Left kidney (tissue), 2 donors: Measurements from ENCODE around the gene NUP153. TPM values are rescaled to one million over a fixed set of nuclear protein-coding genes. Genes with fewer than 3 reads are reported as not detected.

Experiments
- DNase-seq: peaks from one replicate; pipeline ENCODE4 v3.0.0-alpha.2; 2013
- polyA plus RNA-seq: library from polyadenylated mRNA; unstranded; fragments of 120-200 nt; gene quantifications from one replicate; pipeline ENCODE4 v1.2.1, GENCODE V29; 2013; ENCODE audit not compliant: insufficient read length

The NUP153 gene
- polyA plus RNA-seq, 1 donor, result 63.7 TPM

GRCh38 chr6:17666646-17667045, 40.1 kb downstream of the NUP153 start:
- DNase-seq, result no peak

DNA sequence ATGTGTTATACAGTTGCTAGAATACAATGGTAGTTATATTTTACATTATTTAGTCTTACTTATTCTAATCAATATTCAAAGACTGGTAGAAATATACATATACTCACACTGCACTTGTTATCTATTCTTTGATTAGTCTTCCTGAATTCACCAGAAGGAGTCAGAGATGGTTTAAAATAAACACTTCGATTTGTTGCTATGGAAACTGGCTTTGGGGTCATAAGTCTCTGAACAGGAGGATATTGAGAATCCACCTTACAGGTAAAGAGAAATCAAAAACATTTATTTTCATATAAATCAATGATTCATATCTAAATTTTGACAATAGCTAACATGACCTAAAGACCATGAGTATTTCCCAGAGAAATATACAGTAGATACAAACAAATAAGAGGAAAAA, 41.6 kb downstream of the NUP153 start:
- DNase-seq, result no peak

- DNase-seq, result no peak
Observed at GRCh38 chr6:17663226-17663625, 43.5 kb downstream of the NUP153 start.

- DNase-seq, result no peak
Observed at GRCh38 chr6:17662585-17662984, 44.1 kb downstream of the NUP153 start.

DNA sequence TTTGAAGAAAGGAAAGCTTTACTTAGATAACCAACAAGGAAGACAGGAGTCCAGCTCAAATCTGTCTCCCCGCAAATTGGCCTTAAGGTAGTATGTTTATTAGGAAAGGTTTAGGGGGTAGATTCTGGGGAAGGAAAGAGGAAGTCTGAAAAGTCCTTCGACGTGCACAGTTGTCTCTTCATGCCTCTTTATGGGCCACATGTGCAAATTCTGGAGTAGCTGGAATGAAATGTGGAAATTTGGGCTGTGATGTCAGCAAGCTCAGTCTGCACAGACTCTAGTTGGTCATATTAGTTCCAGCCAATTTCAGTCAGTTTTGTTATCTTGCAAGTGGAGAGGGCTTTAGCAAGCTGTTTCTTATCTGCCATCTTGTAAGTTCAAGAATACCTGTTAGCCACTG, 50.1 kb downstream of the NUP153 start:
- DNase-seq, result no peak

GRCh38 chr6:17656092-17656491, 50.6 kb downstream of the NUP153 start:
- no peak for DNase-seq

DNA sequence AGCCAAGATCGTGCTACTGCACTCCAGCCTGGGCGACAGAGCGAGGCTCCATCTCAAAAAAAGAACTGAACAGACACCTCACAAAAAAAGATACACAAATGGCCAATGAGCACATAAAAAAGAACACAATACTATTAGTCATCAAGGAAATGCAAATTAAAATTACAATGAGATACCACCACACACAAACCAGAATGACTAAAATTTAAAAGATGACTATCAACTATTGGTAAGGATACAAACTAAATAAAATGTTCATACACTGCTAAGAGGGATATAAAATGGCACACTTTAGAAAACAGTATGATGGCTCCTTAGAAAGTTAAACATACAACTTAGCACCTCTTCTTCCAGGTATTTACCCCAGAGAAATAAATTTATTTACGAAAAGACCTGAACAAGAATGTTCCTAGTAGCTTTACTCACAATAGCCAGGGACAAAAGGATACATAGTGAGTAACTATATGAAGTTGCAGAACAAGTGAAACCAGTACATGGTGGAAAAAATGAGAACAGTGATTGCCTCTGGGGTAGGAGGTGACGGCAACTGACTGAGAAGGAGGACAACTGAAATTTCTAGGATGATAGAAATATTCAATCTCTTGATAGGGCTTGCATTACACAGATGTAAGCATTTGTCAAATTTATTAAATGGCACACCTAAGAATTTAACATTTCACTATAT, 53.4 kb downstream of the NUP153 start:
- no peak for DNase-seq

- DNase-seq, result no peak
Observed at GRCh38 chr6:17650656-17651309, 55.9 kb downstream of the NUP153 start.

DNA sequence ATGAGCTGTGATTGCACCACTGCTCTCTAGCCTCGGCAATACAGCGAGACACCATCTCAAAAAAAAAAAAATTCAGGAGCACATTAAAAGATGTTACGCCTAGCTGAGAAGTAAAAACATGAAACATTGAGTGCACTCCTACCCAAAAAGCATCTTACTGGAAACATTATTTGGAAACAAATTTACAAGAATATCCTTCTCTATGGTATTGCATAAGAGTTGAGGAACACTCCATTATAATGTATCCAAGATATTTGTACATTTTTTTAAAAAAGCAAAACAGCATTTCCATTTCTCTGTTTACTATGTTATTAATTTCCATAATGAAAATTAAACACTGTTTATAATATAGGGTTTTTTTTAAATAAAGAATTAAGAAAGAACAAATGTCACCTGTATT, 58.0 kb downstream of the NUP153 start:
- DNase-seq, result no peak

- no peak for DNase-seq
Observed at GRCh38 chr6:17640477-17640917, 66.2 kb downstream of the NUP153 start.

GRCh38 chr6:17638212-17638715, 68.5 kb downstream of the NUP153 start:
- DNase-seq, result no peak

DNA sequence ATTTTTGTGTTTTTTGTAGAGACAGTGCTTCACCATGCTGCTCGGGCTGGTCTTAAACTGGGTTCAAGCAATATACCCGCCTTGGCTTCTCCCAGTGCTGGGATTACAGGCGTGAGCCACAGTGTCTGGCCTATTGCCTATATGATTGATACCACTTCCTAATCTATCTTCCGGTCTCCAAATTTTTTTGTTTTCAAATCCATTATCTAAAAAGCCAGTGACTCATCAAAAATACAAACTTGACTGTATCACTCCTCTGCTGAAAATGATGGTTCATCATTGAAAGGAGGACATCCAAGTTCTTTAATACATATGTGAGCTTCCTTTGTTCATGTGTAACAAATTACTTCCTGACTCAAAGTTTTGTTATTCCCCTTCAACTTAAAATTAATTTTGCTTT, 71.2 kb downstream of the NUP153 start:
- DNase-seq, result no peak

- no peak for DNase-seq
Observed at GRCh38 chr6:17633465-17634188, 73.1 kb downstream of the NUP153 start.

DNA sequence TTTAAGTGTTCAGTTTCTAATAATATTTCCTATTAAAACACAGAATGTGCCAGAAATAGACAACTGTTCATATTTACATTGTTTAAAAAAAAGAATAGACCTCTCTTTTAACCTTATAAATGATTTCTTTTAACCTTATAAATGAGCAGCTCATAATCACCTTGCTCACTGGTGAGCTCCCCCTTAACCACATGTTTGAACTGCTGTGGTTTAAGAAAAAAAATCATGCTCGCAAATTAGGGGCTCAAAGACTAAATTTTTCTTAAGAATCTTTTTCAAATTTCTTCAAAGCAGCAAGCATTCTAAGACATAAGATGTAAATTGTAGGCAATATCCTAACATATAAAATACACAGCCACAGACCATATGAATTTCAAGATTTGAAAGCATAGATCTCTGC, 73.8 kb downstream of the NUP153 start:
- no peak for DNase-seq

DNA sequence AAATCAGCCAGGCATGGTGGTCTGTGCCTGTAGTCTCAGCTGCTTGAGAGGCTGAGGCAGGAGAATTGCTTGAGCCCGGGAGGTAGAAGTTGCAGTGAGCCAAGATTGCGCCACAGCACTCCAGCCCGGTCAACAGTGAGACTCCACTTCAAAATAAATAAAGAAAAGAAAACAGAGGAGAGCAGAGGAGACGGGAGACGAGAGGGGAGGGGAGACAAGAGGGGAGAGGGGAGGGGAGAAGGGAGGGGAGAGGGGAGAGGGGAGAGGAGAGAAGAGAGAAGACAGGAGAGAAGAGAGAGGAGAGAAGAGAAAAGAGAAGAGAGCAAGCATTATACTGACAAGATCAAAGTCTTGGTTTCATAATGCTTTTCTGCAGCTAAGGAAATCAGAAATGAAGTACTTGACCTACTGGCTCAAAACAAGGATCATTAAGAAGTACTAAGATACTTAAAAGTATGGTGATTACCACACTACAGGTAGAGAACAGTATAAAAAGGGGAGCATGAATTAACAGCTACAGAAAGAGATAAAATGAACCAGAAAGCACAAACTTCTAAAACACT, 76.1 kb downstream of the NUP153 start:
- DNase-seq, result no peak

- no peak for DNase-seq
Observed at GRCh38 chr6:17629824-17630510, 76.8 kb downstream of the NUP153 start.

GRCh38 chr6:17628873-17629272, 77.9 kb downstream of the NUP153 start:
- DNase-seq, result no peak

GRCh38 chr6:17624396-17624795, 82.3 kb downstream of the NUP153 start:
- DNase-seq, result no peak

DNA sequence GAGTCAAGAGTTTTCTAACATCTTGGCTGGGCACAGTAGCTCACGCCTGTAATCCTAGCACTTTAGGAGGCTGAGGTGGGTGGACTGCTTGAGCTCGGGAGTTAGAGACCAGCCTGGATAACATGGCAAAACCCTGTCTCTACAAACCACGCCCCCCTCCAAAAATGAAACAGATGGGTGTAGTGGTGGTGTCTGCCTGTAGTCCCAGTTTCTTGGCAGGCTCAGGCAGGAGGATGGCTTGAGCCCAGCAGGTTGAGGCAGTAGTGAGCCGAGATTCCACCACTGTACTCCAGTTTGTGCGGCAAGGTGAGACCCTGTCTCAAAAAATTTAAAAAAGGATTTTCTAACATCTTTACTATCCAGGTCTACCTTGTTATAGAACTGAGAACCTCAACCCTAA, 84.6 kb downstream of the NUP153 start:
- no peak for DNase-seq

DNA sequence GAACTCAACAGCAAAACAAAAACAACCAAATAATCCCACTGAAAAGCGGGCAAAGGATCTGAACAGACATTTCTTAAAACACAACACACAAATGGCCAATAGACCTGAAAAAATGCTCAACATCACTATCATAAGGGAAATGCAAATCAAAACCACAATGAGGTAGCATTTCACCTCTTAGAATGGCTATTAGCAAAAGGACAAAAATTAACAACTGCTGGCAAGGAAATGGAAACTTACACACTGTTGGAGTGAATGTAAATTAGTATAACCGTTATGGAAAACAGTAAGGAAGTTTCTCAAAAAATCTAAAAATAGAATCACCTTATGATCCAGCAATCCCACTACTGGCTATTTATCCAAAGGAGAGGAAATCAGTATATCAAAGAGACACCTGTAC, 85.7 kb downstream of the NUP153 start:
- DNase-seq, result no peak

DNA sequence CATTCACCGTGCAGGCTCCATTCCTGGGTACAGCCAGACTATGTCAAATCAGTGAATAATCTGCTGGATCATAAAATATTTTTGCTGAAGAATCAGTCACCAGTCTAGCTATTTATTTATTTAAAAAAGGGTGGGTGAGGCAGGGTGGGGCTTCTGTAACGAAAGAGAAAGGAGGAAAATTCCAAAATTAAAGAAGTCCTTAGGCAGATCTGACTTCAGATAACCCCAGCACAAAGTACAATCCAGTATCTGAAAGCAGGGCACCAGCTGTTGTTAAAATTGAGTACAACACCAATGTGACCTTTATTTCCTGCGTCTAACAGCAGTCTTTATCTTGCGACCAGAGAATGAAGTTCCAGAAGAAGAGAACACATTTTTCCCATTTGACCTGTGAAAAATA, 90.9 kb downstream of the NUP153 start:
- DNase-seq, result no peak

DNA sequence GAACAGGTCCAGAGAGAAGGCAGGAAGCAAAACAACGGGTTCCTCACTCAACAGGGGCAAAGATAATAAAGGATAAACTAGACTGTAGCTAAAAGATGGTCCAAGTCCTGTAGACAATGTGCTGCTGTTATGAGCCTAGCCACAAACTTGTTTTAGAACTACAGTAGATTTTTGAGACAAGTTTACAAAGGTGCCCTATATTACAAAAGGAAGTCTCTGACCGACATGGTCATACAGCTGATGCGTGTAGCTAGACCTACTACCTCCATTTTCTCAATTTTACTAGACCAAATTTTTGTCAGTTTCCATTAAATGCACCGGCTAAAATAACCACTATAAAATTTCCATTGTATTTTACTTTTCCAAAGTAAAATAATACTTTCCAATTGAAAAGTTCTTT, 94.7 kb downstream of the NUP153 start:
- no peak for DNase-seq
